SIG-M5 treated with dmso at 0.1 percent for 504 hours (cell line): ENCODE measurements around the gene RNASE7.
"Not testable (repeated sequence)": the region's sequence is repeated elsewhere in the genome, so short reads cannot be mapped to it uniquely, and the experiment has no call there.

ENCODE experiments used
- DNase-seq: peaks from one replicate; lab custom pipeline; 2025; ENCODE audit not compliant: unreplicated experiment; lab: John Stamatoyannopoulos, UW

Gene RNASE7

GRCh38 chr14:21041676-21042433 lies at the start of gene RNASE7:
TSS of gene RNASE7 (plus strand) at chr14:21042362. CDS start at chr14:21042993, 631 bp downstream.
- no peak for DNase-seq

DNA sequence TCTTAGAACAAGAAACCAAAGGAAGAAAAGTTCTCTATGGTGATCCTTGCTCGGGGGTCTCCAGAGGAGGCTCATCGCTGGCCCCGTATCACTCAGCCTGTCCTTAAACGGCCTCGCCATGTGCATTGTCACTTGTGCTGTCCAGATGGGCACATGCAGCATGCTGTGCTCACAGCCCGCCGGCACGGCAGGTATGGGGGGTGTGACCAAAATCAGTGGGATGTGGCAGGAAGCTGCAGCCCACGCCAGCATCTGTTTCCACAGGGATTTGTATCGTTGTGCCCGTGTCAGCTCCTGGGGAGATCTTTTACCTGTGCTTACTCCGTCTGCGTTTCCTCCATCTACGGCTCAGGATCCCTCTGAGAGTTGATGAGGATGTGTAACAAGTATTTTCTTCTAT lies 45.6 kb upstream of the RNASE7 start:
- no peak for DNase-seq

DNA sequence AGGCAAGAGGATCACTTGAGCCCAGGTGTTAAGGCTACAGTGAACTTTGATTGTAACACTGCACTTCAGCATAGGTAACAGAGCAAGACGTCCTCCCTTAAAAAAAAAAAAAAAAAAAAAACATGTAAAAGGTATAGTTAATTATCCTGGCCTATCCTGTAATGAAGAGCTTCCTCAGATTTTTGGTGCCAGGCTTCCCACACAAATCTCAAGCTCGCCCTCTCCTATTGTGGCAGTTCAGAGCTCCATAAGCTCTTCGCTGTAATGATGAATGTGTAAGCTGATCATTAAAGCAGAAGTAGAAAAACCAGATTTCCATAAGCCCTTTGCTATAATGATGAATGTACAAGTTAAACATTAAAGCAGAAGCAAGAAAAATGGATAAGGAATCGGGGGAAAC lies 45.0 kb upstream of the RNASE7 start:
- no peak for DNase-seq

DNA sequence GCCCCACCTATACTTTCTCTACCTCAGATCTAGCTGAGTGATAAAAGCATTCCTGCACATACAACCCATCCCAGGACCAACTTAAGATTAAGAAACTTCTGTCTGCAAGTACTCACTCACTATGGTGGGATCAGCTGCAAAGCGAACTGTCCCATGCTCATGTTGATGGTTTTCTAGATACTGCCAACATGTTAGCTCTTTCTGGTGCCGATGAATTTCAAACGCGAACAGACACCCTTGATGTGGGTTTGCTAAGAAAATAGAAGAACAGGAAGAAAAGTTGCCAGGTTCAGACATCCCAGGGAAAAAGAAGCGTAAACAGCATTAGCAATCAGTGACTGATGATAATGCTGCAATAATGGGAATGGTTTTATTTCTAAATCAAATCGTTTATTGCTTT lies 44.6 kb upstream of the RNASE7 start:
- no peak for DNase-seq

DNA sequence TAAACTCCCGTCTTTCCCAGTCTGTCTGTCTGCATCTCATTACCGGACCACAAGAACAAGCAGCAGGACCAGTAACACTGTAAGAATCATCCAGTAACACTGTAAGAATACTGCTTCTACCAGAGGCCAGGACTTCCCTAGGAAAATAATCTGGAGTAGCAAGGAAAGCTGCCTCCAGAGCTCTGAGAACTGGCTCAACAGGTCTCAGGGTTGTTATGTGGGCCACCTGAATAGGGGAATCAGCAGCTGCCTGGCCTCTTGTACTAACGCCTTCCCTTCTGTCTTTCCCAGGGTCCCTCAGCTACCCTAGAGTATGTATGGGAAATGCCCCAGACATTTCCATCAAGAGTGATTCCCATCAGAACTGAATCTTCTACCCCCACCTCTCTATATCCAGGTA lies 44.0 kb upstream of the RNASE7 start:
- peak; percentile 28 for DNase-seq

DNA sequence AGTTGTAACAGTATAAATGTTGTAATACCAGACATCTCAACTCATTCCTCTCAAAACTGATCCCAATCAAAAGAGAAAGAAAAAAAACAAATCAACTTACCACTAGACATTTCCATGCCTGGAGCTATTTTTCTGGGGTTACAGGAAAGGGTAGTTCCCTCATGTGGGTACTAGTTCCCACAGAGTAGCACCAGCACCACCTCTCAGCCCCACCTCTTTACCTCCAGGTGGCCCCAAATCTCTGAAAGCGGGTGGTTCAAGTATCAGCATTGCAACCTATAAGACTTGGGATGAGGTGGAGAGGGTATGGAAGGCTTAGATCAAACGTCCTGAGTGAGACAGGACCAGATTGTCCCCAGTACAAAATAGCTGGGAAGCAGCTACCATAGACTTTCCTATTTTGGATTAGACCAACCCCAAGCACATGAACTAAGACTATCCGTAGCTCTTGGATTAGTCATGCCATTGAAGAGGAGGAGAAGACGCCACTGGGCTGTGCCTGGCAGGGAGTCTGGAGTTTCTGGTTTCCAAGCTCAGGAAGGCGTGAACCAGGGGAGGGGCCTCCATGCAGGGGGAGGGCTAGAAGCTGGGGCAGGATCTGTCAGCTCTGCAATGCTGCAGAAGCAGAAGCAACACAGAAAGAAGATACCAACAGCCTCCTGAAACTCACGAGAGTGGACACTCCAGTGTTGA lies 43.3 kb upstream of the RNASE7 start, which contains the start of gene SLC39A2:
Gene SLC39A2, plus strand, starts transcription at position 620 of the 693 bp plus-strand sequence. CDS start 154 bp downstream, outside the sequence.
- no peak for DNase-seq

GRCh38 chr14:20999591-20999990 lies 42.6 kb upstream of the RNASE7 start:
- DNase-seq = no peak

GRCh38 chr14:21001218-21001617 lies 40.9 kb upstream of the RNASE7 start:
- DNase-seq = no peak

DNA sequence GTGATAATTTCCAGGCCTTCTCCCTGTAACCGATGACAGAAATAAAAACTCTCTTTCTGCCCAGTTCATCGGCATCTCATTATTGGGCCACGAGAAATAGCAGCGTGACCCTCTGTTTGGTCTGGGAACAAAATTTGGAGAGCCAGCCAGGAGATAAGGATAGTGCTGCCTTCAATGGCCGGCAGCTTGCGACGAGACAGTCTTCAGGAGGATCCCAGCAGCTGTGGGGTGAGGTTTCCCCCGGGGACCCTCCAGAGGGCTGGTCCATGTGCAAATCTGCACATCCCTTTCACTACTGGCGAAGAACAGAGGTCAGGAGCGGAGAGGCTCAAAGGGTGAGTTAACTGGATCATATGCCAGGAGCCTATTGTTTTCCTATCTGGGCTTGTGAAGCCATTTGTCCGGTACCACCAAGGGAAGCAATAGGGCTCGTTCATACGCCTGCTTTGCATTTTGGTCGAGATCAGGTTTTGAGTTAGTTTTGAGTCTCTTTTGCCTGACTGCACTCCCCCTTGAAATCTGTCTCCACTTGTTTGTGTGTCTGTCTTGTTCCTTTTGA lies 38.3 kb upstream of the RNASE7 start:
- DNase-seq = no peak

DNA sequence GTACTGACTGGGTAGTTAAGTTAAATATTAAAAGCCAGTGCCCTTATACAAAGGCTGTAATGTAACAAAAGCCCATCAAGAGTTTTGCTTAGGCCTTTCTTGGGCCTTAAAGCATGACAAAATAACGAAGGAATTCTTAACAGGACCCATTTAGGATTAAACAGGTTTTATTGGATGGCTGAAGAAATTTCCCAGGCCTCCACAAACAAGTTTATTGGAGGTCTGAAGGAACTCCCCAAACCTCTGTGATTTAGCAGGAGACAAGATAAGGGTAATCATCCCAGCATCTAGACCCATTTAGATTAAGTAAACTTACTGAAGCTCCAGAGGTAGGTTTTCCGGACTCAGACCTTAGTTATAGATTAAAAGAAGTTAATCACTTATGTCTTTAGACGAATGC lies 32.4 kb upstream of the RNASE7 start:
- not testable (repeated sequence) for DNase-seq

- no peak for DNase-seq
Measured at GRCh38 chr14:21011136-21011535, 31.0 kb upstream of the RNASE7 start.

- peak; percentile 73 for DNase-seq
Measured at GRCh38 chr14:21014761-21015190, 27.4 kb upstream of the RNASE7 start.

- peak; percentile 70 for DNase-seq
Measured at GRCh38 chr14:21015312-21015711, 26.9 kb upstream of the RNASE7 start.

GRCh38 chr14:21016413-21017190 lies 25.6 kb upstream of the RNASE7 start:
- no peak for DNase-seq

GRCh38 chr14:21017528-21018245 lies 24.5 kb upstream of the RNASE7 start:
- DNase-seq = no peak

GRCh38 chr14:21018286-21018685 lies 23.9 kb upstream of the RNASE7 start:
- no peak for DNase-seq

DNA sequence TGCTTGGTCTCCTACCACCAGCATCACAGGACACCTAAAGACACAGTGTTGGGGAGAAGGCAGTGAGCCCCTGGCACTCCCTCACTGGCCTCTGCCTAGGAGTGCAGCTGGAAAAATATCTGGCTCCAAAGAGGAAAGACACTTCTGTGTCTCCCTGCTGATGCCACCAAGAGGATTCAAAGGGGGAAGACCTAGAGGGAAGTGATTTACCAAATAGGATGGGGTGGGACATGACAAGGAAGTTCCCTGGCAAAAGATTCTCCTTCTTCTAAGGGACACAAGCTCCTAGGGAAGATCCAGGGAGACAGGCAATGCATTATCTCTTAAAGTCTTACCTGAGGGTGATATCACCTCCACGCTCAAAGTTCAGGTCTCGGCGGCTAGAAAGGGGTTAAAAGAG lies 23.4 kb upstream of the RNASE7 start:
- DNase-seq = no peak

DNA sequence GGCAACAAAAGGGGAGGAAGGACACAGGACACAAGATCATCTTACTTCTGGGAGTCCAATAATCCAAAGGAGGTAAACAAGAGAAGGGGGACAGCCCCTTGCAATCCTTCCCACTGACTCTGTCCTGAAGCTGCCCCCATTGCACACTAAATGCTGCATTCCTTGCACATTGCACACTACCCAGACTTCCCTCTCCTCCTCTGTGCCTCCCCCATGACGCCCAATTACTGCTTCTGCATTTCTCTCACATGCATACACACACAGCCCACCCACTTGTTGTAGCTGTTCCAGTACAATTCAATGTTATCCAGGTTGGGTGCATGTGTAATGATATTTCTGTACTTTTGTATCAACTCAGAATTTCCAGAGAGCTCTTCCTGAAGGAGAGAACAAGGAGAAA lies 22.8 kb upstream of the RNASE7 start:
- no peak for DNase-seq

GRCh38 chr14:21020977-21021545 lies 21.1 kb upstream of the RNASE7 start:
- no peak for DNase-seq

DNA sequence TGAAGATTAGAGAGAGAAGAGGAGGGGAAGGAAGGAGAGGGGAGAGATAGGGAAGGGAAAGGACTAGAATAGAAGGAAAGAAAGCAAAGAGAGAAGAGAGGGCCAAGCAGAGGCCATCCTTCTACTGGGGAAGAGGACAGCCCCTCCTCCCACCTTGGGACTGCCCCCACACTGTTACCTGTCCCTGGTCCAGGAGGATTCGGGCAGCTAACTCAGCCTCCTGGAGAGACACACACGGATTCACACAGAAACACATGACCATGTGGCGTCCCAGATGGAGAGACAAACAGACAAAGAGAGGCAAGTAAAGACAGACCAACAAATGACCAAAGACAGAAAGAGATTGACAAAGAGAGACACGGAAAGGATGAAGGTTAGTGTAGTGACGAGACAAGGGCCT lies 19.5 kb upstream of the RNASE7 start:
- no peak for DNase-seq
